H1 (cell line): ENCODE results near the gene ZNF25. TPM values are rescaled to one million over a fixed set of nuclear protein-coding genes. Genes with fewer than 3 reads are reported as not detected.

Experiments used
- CBX8 ChIP-seq: fragments of 300-800, 300-1000 bp; sonication (generic); IDR thresholded peaks from 2 replicates; pipeline ENCODE4 v1.7.1; 2016; ENCODE audit warnings: low read depth, low read length, borderline replicate concordance
- ZNF274 ChIP-seq: IDR thresholded peaks from 2 replicates; pipeline ENCODE4 v1.7.0; 2012; ENCODE audit warnings: low read length, borderline replicate concordance; ENCODE audit errors: extremely low read depth
- polyA plus RNA-seq, 7 experiments: library from polyadenylated mRNA; depleted of rRNA in 3 of 7; stranded (reverse) in 5 of 7; unstranded in 2 of 7; fragments of >200 nt in 5 of 7; fragments of 200-250 nt in 2 of 7; gene quantifications; 1 replicate in 5 of 7; 2 replicates in 1 of 7; 4 replicates in 1 of 7; pipeline versions ENCODE4 v1.2.1 to v1.2.3, GENCODE V29; 2011 to 2013; ENCODE audit warnings: missing spikeins in 2 of 7, mixed read lengths in 2 of 7
- total RNA-seq: library from RNA; stranded (reverse); fragmentation: NEBNext Ultra II Directional; extraction: Animal tissue kit (Norgen Biotek cat#: 25700); gene quantifications from 2 replicates; pipeline ENCODE4 v1.2.1, GENCODE V29; 2021
- TF ChIP-seq, protein P1 (sequence below): IDR thresholded peaks from 2 replicates; pipeline ENCODE4 v1.6.1; 2012; ENCODE audit warnings: low read length, inconsistent platforms
- TF ChIP-seq, protein P2 (sequence below): fragments of 300-600 bp; sonication (generic); IDR thresholded peaks from 2 replicates; pipeline ENCODE4 v1.7.1; 2012; ENCODE audit warnings: low read length, moderate library complexity, mild to moderate bottlenecking, inconsistent platforms; ENCODE audit not compliant: insufficient replicate concordance

Gene ZNF25
- total and polyA plus RNA-seq, 2 of the 8 experiments (the other 6 are each of a cell fraction or from before 2014, with no cell fraction given): 0.17 to 1.3 TPM

DNA sequence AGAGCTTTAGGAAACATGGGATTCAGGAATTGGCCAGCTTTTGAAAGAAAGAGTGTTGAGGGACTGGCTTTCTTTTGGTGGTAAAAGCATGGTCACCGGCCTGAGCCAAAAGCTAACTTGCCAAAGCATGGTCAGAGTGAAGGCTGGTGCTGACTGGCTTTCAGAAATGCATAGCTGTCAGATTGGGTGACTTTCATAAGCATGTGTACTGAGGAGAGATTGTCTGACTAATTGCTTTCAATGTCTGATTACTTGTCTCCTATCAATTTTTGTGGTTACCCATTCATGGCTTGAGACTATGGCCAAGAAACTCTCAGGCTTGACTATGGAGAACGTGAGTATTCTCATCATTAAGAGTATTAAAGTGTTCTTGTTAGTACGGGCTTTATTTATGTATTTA, 28.2 kb downstream of the ZNF25 start (continued):
- TF ChIP-seq ZNF274: no peak
- TF ChIP-seq CBX8: no peak
- TF ChIP-seq, protein P1, sequence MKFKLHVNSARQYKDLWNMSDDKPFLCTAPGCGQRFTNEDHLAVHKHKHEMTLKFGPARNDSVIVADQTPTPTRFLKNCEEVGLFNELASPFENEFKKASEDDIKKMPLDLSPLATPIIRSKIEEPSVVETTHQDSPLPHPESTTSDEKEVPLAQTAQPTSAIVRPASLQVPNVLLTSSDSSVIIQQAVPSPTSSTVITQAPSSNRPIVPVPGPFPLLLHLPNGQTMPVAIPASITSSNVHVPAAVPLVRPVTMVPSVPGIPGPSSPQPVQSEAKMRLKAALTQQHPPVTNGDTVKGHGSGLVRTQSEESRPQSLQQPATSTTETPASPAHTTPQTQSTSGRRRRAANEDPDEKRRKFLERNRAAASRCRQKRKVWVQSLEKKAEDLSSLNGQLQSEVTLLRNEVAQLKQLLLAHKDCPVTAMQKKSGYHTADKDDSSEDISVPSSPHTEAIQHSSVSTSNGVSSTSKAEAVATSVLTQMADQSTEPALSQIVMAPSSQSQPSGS: no peak
- TF ChIP-seq, protein P2, sequence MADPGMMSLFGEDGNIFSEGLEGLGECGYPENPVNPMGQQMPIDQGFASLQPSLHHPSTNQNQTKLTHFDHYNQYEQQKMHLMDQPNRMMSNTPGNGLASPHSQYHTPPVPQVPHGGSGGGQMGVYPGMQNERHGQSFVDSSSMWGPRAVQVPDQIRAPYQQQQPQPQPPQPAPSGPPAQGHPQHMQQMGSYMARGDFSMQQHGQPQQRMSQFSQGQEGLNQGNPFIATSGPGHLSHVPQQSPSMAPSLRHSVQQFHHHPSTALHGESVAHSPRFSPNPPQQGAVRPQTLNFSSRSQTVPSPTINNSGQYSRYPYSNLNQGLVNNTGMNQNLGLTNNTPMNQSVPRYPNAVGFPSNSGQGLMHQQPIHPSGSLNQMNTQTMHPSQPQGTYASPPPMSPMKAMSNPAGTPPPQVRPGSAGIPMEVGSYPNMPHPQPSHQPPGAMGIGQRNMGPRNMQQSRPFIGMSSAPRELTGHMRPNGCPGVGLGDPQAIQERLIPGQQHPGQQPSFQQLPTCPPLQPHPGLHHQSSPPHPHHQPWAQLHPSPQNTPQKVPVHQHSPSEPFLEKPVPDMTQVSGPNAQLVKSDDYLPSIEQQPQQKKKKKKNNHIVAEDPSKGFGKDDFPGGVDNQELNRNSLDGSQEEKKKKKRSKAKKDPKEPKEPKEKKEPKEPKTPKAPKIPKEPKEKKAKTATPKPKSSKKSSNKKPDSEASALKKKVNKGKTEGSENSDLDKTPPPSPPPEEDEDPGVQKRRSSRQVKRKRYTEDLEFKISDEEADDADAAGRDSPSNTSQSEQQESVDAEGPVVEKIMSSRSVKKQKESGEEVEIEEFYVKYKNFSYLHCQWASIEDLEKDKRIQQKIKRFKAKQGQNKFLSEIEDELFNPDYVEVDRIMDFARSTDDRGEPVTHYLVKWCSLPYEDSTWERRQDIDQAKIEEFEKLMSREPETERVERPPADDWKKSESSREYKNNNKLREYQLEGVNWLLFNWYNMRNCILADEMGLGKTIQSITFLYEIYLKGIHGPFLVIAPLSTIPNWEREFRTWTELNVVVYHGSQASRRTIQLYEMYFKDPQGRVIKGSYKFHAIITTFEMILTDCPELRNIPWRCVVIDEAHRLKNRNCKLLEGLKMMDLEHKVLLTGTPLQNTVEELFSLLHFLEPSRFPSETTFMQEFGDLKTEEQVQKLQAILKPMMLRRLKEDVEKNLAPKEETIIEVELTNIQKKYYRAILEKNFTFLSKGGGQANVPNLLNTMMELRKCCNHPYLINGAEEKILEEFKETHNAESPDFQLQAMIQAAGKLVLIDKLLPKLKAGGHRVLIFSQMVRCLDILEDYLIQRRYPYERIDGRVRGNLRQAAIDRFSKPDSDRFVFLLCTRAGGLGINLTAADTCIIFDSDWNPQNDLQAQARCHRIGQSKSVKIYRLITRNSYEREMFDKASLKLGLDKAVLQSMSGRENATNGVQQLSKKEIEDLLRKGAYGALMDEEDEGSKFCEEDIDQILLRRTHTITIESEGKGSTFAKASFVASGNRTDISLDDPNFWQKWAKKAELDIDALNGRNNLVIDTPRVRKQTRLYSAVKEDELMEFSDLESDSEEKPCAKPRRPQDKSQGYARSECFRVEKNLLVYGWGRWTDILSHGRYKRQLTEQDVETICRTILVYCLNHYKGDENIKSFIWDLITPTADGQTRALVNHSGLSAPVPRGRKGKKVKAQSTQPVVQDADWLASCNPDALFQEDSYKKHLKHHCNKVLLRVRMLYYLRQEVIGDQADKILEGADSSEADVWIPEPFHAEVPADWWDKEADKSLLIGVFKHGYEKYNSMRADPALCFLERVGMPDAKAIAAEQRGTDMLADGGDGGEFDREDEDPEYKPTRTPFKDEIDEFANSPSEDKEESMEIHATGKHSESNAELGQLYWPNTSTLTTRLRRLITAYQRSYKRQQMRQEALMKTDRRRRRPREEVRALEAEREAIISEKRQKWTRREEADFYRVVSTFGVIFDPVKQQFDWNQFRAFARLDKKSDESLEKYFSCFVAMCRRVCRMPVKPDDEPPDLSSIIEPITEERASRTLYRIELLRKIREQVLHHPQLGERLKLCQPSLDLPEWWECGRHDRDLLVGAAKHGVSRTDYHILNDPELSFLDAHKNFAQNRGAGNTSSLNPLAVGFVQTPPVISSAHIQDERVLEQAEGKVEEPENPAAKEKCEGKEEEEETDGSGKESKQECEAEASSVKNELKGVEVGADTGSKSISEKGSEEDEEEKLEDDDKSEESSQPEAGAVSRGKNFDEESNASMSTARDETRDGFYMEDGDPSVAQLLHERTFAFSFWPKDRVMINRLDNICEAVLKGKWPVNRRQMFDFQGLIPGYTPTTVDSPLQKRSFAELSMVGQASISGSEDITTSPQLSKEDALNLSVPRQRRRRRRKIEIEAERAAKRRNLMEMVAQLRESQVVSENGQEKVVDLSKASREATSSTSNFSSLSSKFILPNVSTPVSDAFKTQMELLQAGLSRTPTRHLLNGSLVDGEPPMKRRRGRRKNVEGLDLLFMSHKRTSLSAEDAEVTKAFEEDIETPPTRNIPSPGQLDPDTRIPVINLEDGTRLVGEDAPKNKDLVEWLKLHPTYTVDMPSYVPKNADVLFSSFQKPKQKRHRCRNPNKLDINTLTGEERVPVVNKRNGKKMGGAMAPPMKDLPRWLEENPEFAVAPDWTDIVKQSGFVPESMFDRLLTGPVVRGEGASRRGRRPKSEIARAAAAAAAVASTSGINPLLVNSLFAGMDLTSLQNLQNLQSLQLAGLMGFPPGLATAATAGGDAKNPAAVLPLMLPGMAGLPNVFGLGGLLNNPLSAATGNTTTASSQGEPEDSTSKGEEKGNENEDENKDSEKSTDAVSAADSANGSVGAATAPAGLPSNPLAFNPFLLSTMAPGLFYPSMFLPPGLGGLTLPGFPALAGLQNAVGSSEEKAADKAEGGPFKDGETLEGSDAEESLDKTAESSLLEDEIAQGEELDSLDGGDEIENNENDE: no peak
